K562 (cell line): ENCODE measurements around the gene IGF1R.

ENCODE experiments used
- ATF1 ChIP-seq, 2 experiments: fragments of 450-650 bp in 1 of 2; IDR thresholded peaks; 2 replicates each; pipeline ENCODE4 v1.6.1; 2016; ENCODE audit warnings: missing compliant biosample characterization in 1 of 2, missing genetic modification characterization in 1 of 2
- MIER1 ChIP-seq: fragments of 450-650 bp; IDR thresholded peaks from 2 replicates; pipeline ENCODE4 v1.6.1; 2016; ENCODE audit warnings: antibody characterized with exemption, mild to moderate bottlenecking, low read depth
- NR2C2 ChIP-seq, 2 experiments: fragments of 200-800 bp in 1 of 2; sonication (Bioruptor generic) in 1 of 2; sonication (generic) in 1 of 2; formaldehyde crosslinking in 1 of 2; IDR thresholded peaks; 2 replicates each; pipeline versions ENCODE4 v1.6.1 to v1.8.0; 2016 to 2022; ENCODE audit warnings: mild to moderate bottlenecking in 1 of 2, missing compliant biosample characterization in 1 of 2, missing genetic modification characterization in 1 of 2, missing genetic modification reagents in 1 of 2
- PHTF2 ChIP-seq: fragments of 250-450 bp; sonication (Bioruptor Pico); IDR thresholded peaks from 2 replicates; pipeline ENCODE4 v1.5.0; 2021; ENCODE audit warnings: mild to moderate bottlenecking
- POLR2A ChIP-seq: fragments of 450-650 bp; conservative IDR thresholded peaks from 2 replicates; pipeline ENCODE4 v1.6.1; 2016
- POLR2AphosphoS5 ChIP-seq: IDR thresholded peaks from 2 replicates; pipeline ENCODE4 v1.6.1; 2011; ENCODE audit warnings: mild to moderate bottlenecking, low read depth, low read length, moderate library complexity; ENCODE audit not compliant: control insufficient read depth, insufficient read depth
- SP2 ChIP-seq: IDR thresholded peaks from 2 replicates; pipeline ENCODE4 v1.6.1; 2011; ENCODE audit warnings: mild to moderate bottlenecking, low read depth, low read length, moderate library complexity; ENCODE audit not compliant: poor library complexity, severe bottlenecking; ENCODE audit errors: extremely low read depth
- TF ChIP-seq, protein P1 (sequence below): fragments of 450-650 bp; IDR thresholded peaks from 2 replicates; pipeline ENCODE4 v1.6.1; 2017; ENCODE audit warnings: antibody characterized with exemption, mild to moderate bottlenecking
- TF ChIP-seq, protein P2 (sequence below), 3 experiments: IDR thresholded peaks in 2 of 3; conservative IDR thresholded peaks in 1 of 3; 2 replicates each; pipeline ENCODE4 v1.5.1; 2011 to 2012; ENCODE audit warnings: low read length in 3 of 3, mild to moderate bottlenecking in 3 of 3, control low read depth in 2 of 3, improper control_type of control experiment in 1 of 3, inconsistent platforms in 1 of 3, low read depth in 1 of 3, mixed read lengths in 1 of 3, moderate library complexity in 1 of 3; ENCODE audit not compliant: insufficient read depth in 2 of 3

DNA sequence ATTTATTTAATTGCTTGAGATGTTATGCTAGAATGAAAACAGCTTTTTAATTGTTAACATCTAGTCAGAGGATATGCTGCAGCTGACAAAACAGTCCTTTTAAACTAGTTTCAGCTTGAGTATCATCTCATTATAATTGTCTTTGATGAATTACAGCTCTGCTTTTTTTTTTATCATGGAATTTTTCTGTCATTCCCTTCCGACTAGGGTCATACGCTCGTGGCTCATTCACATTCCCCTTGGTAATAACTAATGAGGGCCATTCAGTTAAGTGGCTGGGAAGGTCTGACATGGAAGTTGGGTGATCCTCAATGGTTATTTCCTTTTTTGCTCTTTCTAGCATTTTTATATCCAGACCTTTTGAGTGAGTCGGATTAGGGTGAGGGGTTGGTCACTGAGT, 282.2 kb downstream of the IGF1R start:
- TF ChIP-seq NR2C2 (CRISPR knock-in tag; IDR thresholded peaks at IDR 0.05), result no peak
- TF ChIP-seq NR2C2 (tag; IDR thresholded peaks at IDR 0.05), result no peak
- TF ChIP-seq MIER1, result no peak
- no peak for TF ChIP-seq ATF1 (CRISPR knock-in tag; IDR thresholded peaks at IDR 0.05)
- no peak for TF ChIP-seq ATF1 (tag; IDR thresholded peaks at IDR 0.05)
- TF ChIP-seq, protein P1, sequence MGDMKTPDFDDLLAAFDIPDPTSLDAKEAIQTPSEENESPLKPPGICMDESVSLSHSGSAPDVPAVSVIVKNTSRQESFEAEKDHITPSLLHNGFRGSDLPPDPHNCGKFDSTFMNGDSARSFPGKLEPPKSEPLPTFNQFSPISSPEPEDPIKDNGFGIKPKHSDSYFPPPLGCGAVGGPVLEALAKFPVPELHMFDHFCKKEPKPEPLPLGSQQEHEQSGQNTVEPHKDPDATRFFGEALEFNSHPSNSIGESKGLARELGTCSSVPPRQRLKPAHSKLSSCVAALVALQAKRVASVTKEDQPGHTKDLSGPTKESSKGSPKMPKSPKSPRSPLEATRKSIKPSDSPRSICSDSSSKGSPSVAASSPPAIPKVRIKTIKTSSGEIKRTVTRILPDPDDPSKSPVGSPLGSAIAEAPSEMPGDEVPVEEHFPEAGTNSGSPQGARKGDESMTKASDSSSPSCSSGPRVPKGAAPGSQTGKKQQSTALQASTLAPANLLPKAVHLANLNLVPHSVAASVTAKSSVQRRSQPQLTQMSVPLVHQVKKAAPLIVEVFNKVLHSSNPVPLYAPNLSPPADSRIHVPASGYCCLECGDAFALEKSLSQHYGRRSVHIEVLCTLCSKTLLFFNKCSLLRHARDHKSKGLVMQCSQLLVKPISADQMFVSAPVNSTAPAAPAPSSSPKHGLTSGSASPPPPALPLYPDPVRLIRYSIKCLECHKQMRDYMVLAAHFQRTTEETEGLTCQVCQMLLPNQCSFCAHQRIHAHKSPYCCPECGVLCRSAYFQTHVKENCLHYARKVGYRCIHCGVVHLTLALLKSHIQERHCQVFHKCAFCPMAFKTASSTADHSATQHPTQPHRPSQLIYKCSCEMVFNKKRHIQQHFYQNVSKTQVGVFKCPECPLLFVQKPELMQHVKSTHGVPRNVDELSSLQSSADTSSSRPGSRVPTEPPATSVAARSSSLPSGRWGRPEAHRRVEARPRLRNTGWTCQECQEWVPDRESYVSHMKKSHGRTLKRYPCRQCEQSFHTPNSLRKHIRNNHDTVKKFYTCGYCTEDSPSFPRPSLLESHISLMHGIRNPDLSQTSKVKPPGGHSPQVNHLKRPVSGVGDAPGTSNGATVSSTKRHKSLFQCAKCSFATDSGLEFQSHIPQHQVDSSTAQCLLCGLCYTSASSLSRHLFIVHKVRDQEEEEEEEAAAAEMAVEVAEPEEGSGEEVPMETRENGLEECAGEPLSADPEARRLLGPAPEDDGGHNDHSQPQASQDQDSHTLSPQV, result no peak
- TF ChIP-seq POLR2AphosphoS5, result no peak
- no peak for TF ChIP-seq POLR2A
- TF ChIP-seq, protein P2, sequence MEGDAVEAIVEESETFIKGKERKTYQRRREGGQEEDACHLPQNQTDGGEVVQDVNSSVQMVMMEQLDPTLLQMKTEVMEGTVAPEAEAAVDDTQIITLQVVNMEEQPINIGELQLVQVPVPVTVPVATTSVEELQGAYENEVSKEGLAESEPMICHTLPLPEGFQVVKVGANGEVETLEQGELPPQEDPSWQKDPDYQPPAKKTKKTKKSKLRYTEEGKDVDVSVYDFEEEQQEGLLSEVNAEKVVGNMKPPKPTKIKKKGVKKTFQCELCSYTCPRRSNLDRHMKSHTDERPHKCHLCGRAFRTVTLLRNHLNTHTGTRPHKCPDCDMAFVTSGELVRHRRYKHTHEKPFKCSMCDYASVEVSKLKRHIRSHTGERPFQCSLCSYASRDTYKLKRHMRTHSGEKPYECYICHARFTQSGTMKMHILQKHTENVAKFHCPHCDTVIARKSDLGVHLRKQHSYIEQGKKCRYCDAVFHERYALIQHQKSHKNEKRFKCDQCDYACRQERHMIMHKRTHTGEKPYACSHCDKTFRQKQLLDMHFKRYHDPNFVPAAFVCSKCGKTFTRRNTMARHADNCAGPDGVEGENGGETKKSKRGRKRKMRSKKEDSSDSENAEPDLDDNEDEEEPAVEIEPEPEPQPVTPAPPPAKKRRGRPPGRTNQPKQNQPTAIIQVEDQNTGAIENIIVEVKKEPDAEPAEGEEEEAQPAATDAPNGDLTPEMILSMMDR (IDR thresholded peaks at IDR 0.05 in 2 of 3, conservative IDR thresholded peaks at IDR 0.05 in 1 of 3; ENCODE audit: insufficient read depth in 2 of 3, low read depth in 1 of 3, low read length in 3 of 3), result no peak
- no peak for TF ChIP-seq PHTF2
- TF ChIP-seq SP2, result no peak
